Mesenchymal stem cell (in vitro differentiated cells and primary cell): ENCODE results near the gene TTPAL.

Experiments
- DNase-seq: peaks from one replicate; pipeline ENCODE4 v3.0.0-alpha.2; 2013
- H2AFZ ChIP-seq: one replicate; pipeline ENCODE4 v1.6.1; 2013; ENCODE audit warnings: low read depth, mild to moderate bottlenecking, control low read depth, inconsistent platforms, low read length, moderate library complexity
- H2AK5ac ChIP-seq: 2 replicates; pipeline ENCODE4 v1.6.1; 2013; ENCODE audit warnings: low read length, moderate library complexity, mild to moderate bottlenecking, inconsistent platforms; ENCODE audit not compliant: severe bottlenecking
- H2BK120ac ChIP-seq: one replicate; pipeline ENCODE4 v1.6.1; 2013; ENCODE audit warnings: low read depth, mild to moderate bottlenecking, inconsistent platforms, low read length, moderate library complexity
- H2BK12ac ChIP-seq, 2 experiments: one replicate each; pipeline ENCODE4 v1.6.1; 2013; ENCODE audit warnings: inconsistent platforms in 2 of 2, low read length in 2 of 2, mild to moderate bottlenecking in 2 of 2, moderate library complexity in 2 of 2, control low read depth in 1 of 2
- H2BK15ac ChIP-seq: one replicate; pipeline ENCODE4 v1.6.1; 2013; ENCODE audit warnings: mild to moderate bottlenecking, low read depth, inconsistent platforms; ENCODE audit not compliant: poor library complexity, severe bottlenecking
- H2BK5ac ChIP-seq: 2 replicates; pipeline ENCODE4 v1.6.1; 2013; ENCODE audit warnings: low read depth, mild to moderate bottlenecking, low read length, control low read depth, inconsistent platforms; ENCODE audit not compliant: poor library complexity, severe bottlenecking
- H3K14ac ChIP-seq, 2 experiments: one replicate each; pipeline ENCODE4 v1.6.1; 2013; ENCODE audit warnings: inconsistent platforms in 2 of 2, low read length in 2 of 2, control low read depth in 1 of 2, mild to moderate bottlenecking in 1 of 2, moderate library complexity in 1 of 2
- H3K18ac ChIP-seq, 2 experiments: one replicate each; pipeline ENCODE4 v1.6.1; 2013; ENCODE audit warnings: inconsistent platforms in 2 of 2, low read length in 2 of 2, control low read depth in 1 of 2, low read depth in 1 of 2, mild to moderate bottlenecking in 1 of 2
- H3K23ac ChIP-seq, 2 experiments: one replicate each; pipeline ENCODE4 v1.6.1; 2013; ENCODE audit warnings: inconsistent platforms in 2 of 2, low read length in 2 of 2, mild to moderate bottlenecking in 2 of 2, moderate library complexity in 2 of 2, control low read depth in 1 of 2
- H3K27ac ChIP-seq: 2 replicates; pipeline ENCODE4 v1.5.1; 2013; ENCODE audit warnings: mild to moderate bottlenecking, moderate library complexity, low read length, control low read depth, inconsistent platforms; ENCODE audit not compliant: poor library complexity, severe bottlenecking
- H3K27me3 ChIP-seq, 2 experiments: 2 replicates each; pipeline versions ENCODE4 v1.6.1 to v1.7.0; 2013; ENCODE audit warnings: low read length in 2 of 2, mild to moderate bottlenecking in 2 of 2, moderate library complexity in 2 of 2, control low read depth in 1 of 2, inconsistent platforms in 1 of 2; ENCODE audit not compliant: control insufficient read depth in 1 of 2, insufficient read depth in 1 of 2
- H3K36me3 ChIP-seq, 2 experiments: 2 replicates each; pipeline versions ENCODE4 v1.6.1 to v1.7.0; 2013; ENCODE audit warnings: low read length in 2 of 2, control low read depth in 1 of 2, inconsistent platforms in 1 of 2, low read depth in 1 of 2, mild to moderate bottlenecking in 1 of 2; ENCODE audit not compliant: insufficient read depth in 2 of 2, control insufficient read depth in 1 of 2
- H3K4ac ChIP-seq, 2 experiments: one replicate each; pipeline ENCODE4 v1.6.1; 2013; ENCODE audit warnings: inconsistent platforms in 2 of 2, low read length in 2 of 2, mild to moderate bottlenecking in 2 of 2, moderate library complexity in 2 of 2, control low read depth in 1 of 2, low read depth in 1 of 2
- H3K4me1 ChIP-seq: 2 replicates; pipeline ENCODE4 v1.6.1; 2013; ENCODE audit warnings: low read depth, low read length, control low read depth; ENCODE audit not compliant: control insufficient read depth, insufficient read depth
- H3K4me2 ChIP-seq: 2 replicates; pipeline ENCODE4 v1.6.1; 2013; ENCODE audit warnings: low read length, mild to moderate bottlenecking, inconsistent platforms; ENCODE audit not compliant: poor library complexity, severe bottlenecking
- H3K4me3 ChIP-seq, 2 experiments: 2 replicates each; pipeline versions ENCODE4 v1.5.1 to v1.7.0; 2013; ENCODE audit warnings: low read length in 2 of 2, mild to moderate bottlenecking in 2 of 2, control low read depth in 1 of 2, low read depth in 1 of 2; ENCODE audit not compliant: insufficient read depth in 1 of 2
- H3K79me1 ChIP-seq: replicated peaks from 2 replicates; pipeline ENCODE4 v1.6.1; 2013; ENCODE audit warnings: mild to moderate bottlenecking, control low read depth, low read length, inconsistent platforms; ENCODE audit not compliant: poor library complexity, severe bottlenecking
- H3K9ac ChIP-seq: 2 replicates; pipeline ENCODE4 v1.7.0; 2013; ENCODE audit warnings: mild to moderate bottlenecking, low read length, moderate library complexity
- H3K9me3 ChIP-seq: 2 replicates; pipeline ENCODE4 v1.7.0; 2013; ENCODE audit warnings: mild to moderate bottlenecking, low read length; ENCODE audit not compliant: control insufficient read depth
- H4K8ac ChIP-seq: one replicate; pipeline ENCODE4 v1.6.1; 2013; ENCODE audit warnings: inconsistent platforms, mild to moderate bottlenecking, low read length, moderate library complexity
- H4K91ac ChIP-seq: one replicate; pipeline ENCODE4 v1.6.1; 2013; ENCODE audit warnings: mild to moderate bottlenecking, low read length, inconsistent platforms
- WGBS: methylation state at CpG from one replicate; pipeline ENCODE4 v1.1.7; 2013; ENCODE audit warnings: mixed read lengths; 5-methylcytosine and 5-hydroxymethylcytosine counted together

The TTPAL gene

DNA sequence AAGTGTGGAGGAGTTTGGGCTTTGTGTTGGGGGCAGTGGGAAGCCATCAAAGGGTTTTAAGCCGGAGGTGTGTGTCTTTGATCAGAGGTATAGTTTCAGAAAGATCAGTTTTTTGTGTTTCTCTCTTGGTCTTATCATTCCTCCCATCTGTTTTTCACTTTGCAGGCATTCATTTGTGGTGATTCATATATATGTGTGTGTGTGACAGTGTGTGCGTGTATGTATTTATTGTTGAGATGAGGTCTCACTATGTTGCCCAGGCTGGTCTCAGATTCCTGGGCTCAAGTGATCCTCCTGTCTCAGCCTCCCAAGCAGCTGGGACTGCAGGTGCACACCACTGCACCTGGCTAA is 57.3 kb downstream of the TTPAL start:
- no peak overlapping the region for H2AK5ac ChIP-seq
- H2BK5ac ChIP-seq, result no peak overlapping the region
- no peaks in the 10 kb centered on the region for H3K9me3 ChIP-seq
- H2BK12ac ChIP-seq, result no peak overlapping the region
- H2BK120ac ChIP-seq, result no peak overlapping the region
- peaks cover 12% of the 10 kb centered on the region for H3K79me1 ChIP-seq
- H3K4me2 ChIP-seq, result no peak overlapping the region
- H3K36me3 ChIP-seq, result no peaks in the 10 kb centered on the region
- 34% methylated on average over 2 of the region's 2 CpGs for WGBS
- no peak overlapping the region for H2AFZ ChIP-seq
- H3K23ac ChIP-seq, result no peak overlapping the region
- no peak overlapping the region for H2BK15ac ChIP-seq
- H3K4ac ChIP-seq, result no peak overlapping the region
- H3K9ac ChIP-seq, result peak overlapping the region; percentile 95
- peak; percentile 56 for DNase-seq
- peak overlapping the region in 1 of 2 experiments; percentile 84 for H3K4me3 ChIP-seq
- H3K18ac ChIP-seq, result no peak overlapping the region
- H3K4me1 ChIP-seq, result peaks cover 2% of the 10 kb centered on the region
- H4K91ac ChIP-seq, result no peak overlapping the region
- no peak overlapping the region for H4K8ac ChIP-seq
- H3K14ac ChIP-seq, result no peak overlapping the region
- no peaks in the 10 kb centered on the region for H3K27me3 ChIP-seq
- H3K27ac ChIP-seq, result no peak overlapping the region

DNA sequence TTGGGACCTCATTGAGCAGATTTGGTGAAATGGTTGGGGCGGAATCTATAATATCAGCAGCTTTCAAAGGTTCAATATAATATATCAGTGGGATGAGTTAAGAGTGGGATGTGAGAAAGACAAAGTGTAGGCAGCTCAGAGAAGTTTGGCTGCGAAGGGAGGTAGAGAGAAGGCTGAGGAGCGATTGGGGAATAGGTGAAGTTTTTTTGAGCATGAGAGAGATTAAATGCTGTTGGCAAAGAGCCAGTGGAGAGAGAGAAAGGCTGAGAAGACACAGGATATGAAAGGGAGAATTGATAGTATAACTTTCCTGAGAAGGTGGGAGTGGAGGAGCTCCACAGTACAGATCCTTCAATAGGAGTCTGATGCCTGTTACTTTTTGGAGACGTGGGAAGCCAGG is 58.3 kb downstream of the TTPAL start:
- no peak for DNase-seq
- no peak overlapping the region for H3K14ac ChIP-seq
- H2BK12ac ChIP-seq, result no peak overlapping the region
- no peak overlapping the region for H2BK15ac ChIP-seq
- H2BK120ac ChIP-seq, result no peak overlapping the region
- no peak overlapping the region for H3K18ac ChIP-seq
- H4K91ac ChIP-seq, result no peak overlapping the region
- no peak overlapping the region for H3K4me2 ChIP-seq
- no peak overlapping the region for H3K4me3 ChIP-seq
- H2AFZ ChIP-seq, result no peak overlapping the region
- H3K36me3 ChIP-seq, result no peaks in the 10 kb centered on the region
- H3K4ac ChIP-seq, result no peak overlapping the region
- H3K4me1 ChIP-seq, result peaks cover 2% of the 10 kb centered on the region
- no peak overlapping the region for H3K23ac ChIP-seq
- no peak overlapping the region for H3K9ac ChIP-seq
- no peaks in the 10 kb centered on the region for H3K9me3 ChIP-seq
- no peak overlapping the region for H2BK5ac ChIP-seq
- 92% methylated on average over 4 of the region's 4 CpGs for WGBS
- H3K27me3 ChIP-seq, result no peaks in the 10 kb centered on the region
- no peak overlapping the region for H4K8ac ChIP-seq
- peaks cover 15% of the 10 kb centered on the region for H3K79me1 ChIP-seq
- H3K27ac ChIP-seq, result no peak overlapping the region
- H2AK5ac ChIP-seq, result no peak overlapping the region

DNA sequence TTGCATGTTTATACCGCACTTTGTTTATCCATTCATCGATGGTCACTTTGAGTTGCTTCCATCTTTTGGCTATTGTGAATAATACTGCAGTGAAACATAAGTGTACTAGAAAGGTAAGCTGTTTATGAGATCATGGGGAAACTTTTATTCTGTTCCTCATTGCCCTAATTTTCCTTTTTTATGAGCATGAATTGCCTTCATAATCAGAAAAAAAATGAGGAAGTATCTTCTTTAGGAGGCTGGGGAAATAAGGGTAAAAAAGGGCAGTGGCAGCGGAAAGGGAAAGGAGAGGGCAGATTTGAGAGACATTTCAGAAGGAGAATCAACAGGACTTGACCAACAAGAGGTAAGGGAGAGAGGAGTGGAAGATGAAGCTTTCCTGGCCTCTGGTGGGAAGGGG is 60.5 kb downstream of the TTPAL start:
- Histone ChIP-seq H2BK5ac (no peak overlapping the region), H2BK12ac (no peak overlapping the region), H3K27me3 (no peaks in the 10 kb centered on the region), H3K18ac (no peak overlapping the region), H3K79me1 (peaks cover 21% of the 10 kb centered on the region), H3K14ac (no peak overlapping the region), H3K4me2 (no peak overlapping the region), H3K23ac (no peak overlapping the region), H2AK5ac (no peak overlapping the region), H4K8ac (no peak overlapping the region), H3K4ac (no peak overlapping the region), H3K4me1 (peaks cover 2% of the 10 kb centered on the region), H3K9ac (no peak overlapping the region), H2BK15ac (no peak overlapping the region), H3K4me3 (no peak overlapping the region), H3K9me3 (no peaks in the 10 kb centered on the region), H4K91ac (no peak overlapping the region), H2BK120ac (no peak overlapping the region), H3K27ac (no peak overlapping the region), H3K36me3 (no peaks in the 10 kb centered on the region), H2AFZ (no peak overlapping the region)
- DNase-seq, result no peak
- WGBS, result 100% methylated on average over 3 of the region's 3 CpGs

DNA sequence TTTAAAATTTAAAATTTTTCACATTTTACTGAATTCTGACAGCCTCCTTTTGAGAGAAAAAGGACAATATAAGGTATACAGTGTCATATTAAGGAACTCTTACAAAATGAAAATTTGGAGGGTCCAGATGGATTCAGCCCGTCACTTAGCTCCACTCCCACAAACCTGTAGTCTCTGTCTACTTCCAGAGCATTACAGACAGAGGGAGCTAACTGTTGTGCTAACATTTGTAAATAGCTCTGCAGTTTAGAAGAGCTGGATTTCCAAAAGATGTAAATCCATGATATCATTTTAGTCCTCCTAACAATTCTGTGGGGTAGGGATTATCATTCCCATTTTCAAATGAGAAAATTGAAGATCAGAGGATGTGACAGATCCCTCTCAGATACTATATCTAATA is 62.3 kb downstream of the TTPAL start:
- Histone ChIP-seq H3K27me3 (no peaks in the 10 kb centered on the region), H3K9ac (peak overlapping the region; percentile 17), H3K23ac (no peak overlapping the region), H3K27ac (no peak overlapping the region), H3K18ac (no peak overlapping the region), H3K14ac (no peak overlapping the region), H2BK15ac (no peak overlapping the region), H2BK120ac (no peak overlapping the region), H3K4me3 (no peak overlapping the region), H4K91ac (no peak overlapping the region), H2BK12ac (no peak overlapping the region), H2BK5ac (no peak overlapping the region), H2AK5ac (no peak overlapping the region), H3K9me3 (no peaks in the 10 kb centered on the region), H3K36me3 (no peaks in the 10 kb centered on the region), H3K79me1 (peaks cover 22% of the 10 kb centered on the region), H4K8ac (no peak overlapping the region), H3K4ac (no peak overlapping the region), H2AFZ (no peak overlapping the region), H3K4me2 (no peak overlapping the region), H3K4me1 (no peaks in the 10 kb centered on the region)
- no peak for DNase-seq
- WGBS, result no CpG with 5 or more reads among the region's 1 CpG
